NCI-H748 (cell line): ENCODE measurements around the gene PFDN4.
A peak's percentile ranks its signal among the peaks of the same experiment; 100 is the strongest.

Source experiments
- DNase-seq: peaks from one replicate; lab custom pipeline; 2025; ENCODE audit not compliant: unreplicated experiment; lab: John Stamatoyannopoulos, UW

The PFDN4 gene

GRCh38 chr20:54200487-54201267 is 7.2 kb upstream of the PFDN4 start:
- DNase-seq, result no peak

GRCh38 chr20:54201268-54201846 is 6.5 kb upstream of the PFDN4 start:
- DNase-seq, result no peak

GRCh38 chr20:54203281-54203680 is 4.6 kb upstream of the PFDN4 start:
- no peak for DNase-seq

- DNase-seq, result no peak
Observed at GRCh38 chr20:54204063-54204462, 3.8 kb upstream of the PFDN4 start.

- DNase-seq, result no peak
Observed at GRCh38 chr20:54204481-54204880, 3.4 kb upstream of the PFDN4 start.

GRCh38 chr20:54205450-54205849 is 2.4 kb upstream of the PFDN4 start:
- no peak for DNase-seq

GRCh38 chr20:54207053-54207742 is 689 bp upstream of the PFDN4 start:
- no peak for DNase-seq

- DNase-seq, result peak; percentile 27
Observed at GRCh38 chr20:54208548-54209176, 775 bp downstream of the PFDN4 start.

GRCh38 chr20:54209216-54209813 is 1.4 kb downstream of the PFDN4 start:
- no peak for DNase-seq

- DNase-seq, result no peak
Observed at GRCh38 chr20:54212226-54212625, 4.3 kb downstream of the PFDN4 start.

GRCh38 chr20:54212871-54213270 is 5.0 kb downstream of the PFDN4 start:
- DNase-seq, result no peak

- DNase-seq, result no peak
Observed at GRCh38 chr20:54214566-54214965, 6.7 kb downstream of the PFDN4 start.

GRCh38 chr20:54215157-54215789 is 7.4 kb downstream of the PFDN4 start:
- DNase-seq, result no peak

GRCh38 chr20:54217762-54218161 is 9.9 kb downstream of the PFDN4 start:
- no peak for DNase-seq

- DNase-seq, result no peak
Observed at GRCh38 chr20:54218470-54218869, 10.6 kb downstream of the PFDN4 start.

GRCh38 chr20:54219751-54220426 is 12.0 kb downstream of the PFDN4 start:
- DNase-seq, result peak; percentile 22

GRCh38 chr20:54220722-54221121 is 12.8 kb downstream of the PFDN4 start:
- no peak for DNase-seq

GRCh38 chr20:54221353-54221752 is 13.5 kb downstream of the PFDN4 start:
- no peak for DNase-seq

- DNase-seq, result peak; percentile 66
Observed at GRCh38 chr20:54221996-54222890, 14.4 kb downstream of the PFDN4 start.
